ENCODE results near the gene NLRP8. TPM values are rescaled to one million over a fixed set of nuclear protein-coding genes. Genes with fewer than 3 reads are reported as not detected.

NLRP8 gene
- not detected for polyA plus RNA-seq
- long read RNA-seq, donor 1 = 0 reads
- long read RNA-seq, donor 2 = 0 reads
- long read RNA-seq, donor 3 = 0 reads
- long read RNA-seq, donor 4 = 0 reads
- long read RNA-seq, donor 5 = 0 reads
- long read RNA-seq, donor 6 = 0 reads
- long read RNA-seq, donor 7 = 0 reads
- long read RNA-seq, donor 8 = 0 reads
- long read RNA-seq, donor 9 = 0 reads
- long read RNA-seq, donor 10 = 0 reads
- long read RNA-seq, donor 11 = 0 reads

- no peak within 1 kb of the TSS for H3K4me3 ChIP-seq (ENCODE audit: low read length)
- H3K27ac ChIP-seq (ENCODE audit: low read length) = no peak within 1 kb of the TSS
- H3K36me3 ChIP-seq (ENCODE audit: control insufficient read depth, insufficient read depth, low read length) = no peaks in the 10 kb centered on the region
- no peak for DNase-seq
- H3K4me1 ChIP-seq (ENCODE audit: control insufficient read depth, insufficient read depth, low read length) = no peaks in the 10 kb centered on the region
- WGBS (ENCODE audit: insufficient coverage, low lambda C conversion rate) = 100% methylated on average over 1 of the region's 8 CpGs
- no peaks in the 10 kb centered on the region for H3K27me3 ChIP-seq (ENCODE audit: control insufficient read depth, insufficient read depth, low read length)
- H3K9me3 ChIP-seq (ENCODE audit: control insufficient read depth, low read depth, low read length) = no peaks in the 10 kb centered on the region
Measured at GRCh38 chr19:55947532-55947931, at the start of gene NLRP8. TSS of gene NLRP8 (plus strand) at chr19:55947832.

DNA sequence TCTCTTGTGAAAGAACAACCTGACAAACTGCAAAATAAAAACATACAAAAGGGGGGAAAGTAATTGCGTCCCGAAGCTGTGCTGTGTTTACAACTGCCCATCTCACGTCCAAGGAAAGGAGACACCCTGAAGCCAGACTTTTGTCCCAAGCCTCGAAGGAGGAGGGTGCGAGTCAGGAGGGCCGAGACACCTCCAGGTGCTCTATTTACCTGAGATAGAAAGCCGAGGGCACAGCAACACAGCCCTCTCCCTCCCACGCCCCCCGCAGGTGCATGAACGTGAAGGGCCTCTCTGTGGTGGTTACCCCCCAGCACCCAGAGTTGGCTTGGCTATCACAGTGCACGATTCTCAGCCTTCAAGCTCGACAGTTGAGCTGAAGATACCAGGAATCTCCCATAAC, 48.7 kb upstream of the NLRP8 start:
- H3K4me1 ChIP-seq (ENCODE audit: control insufficient read depth, insufficient read depth, low read length) = no peaks in the 10 kb centered on the region
- no peak overlapping the region for H3K4me3 ChIP-seq (ENCODE audit: low read length)
- DNase-seq = no peak
- H3K9me3 ChIP-seq (ENCODE audit: control insufficient read depth, low read depth, low read length) = no peaks in the 10 kb centered on the region
- H3K27me3 ChIP-seq (ENCODE audit: control insufficient read depth, insufficient read depth, low read length) = no peaks in the 10 kb centered on the region
- WGBS (ENCODE audit: insufficient coverage, low lambda C conversion rate) = no CpG with 5 or more reads among the region's 12 CpGs
- no peaks in the 10 kb centered on the region for H3K36me3 ChIP-seq (ENCODE audit: control insufficient read depth, insufficient read depth, low read length)
- H3K27ac ChIP-seq (ENCODE audit: low read length) = no peak overlapping the region

DNA sequence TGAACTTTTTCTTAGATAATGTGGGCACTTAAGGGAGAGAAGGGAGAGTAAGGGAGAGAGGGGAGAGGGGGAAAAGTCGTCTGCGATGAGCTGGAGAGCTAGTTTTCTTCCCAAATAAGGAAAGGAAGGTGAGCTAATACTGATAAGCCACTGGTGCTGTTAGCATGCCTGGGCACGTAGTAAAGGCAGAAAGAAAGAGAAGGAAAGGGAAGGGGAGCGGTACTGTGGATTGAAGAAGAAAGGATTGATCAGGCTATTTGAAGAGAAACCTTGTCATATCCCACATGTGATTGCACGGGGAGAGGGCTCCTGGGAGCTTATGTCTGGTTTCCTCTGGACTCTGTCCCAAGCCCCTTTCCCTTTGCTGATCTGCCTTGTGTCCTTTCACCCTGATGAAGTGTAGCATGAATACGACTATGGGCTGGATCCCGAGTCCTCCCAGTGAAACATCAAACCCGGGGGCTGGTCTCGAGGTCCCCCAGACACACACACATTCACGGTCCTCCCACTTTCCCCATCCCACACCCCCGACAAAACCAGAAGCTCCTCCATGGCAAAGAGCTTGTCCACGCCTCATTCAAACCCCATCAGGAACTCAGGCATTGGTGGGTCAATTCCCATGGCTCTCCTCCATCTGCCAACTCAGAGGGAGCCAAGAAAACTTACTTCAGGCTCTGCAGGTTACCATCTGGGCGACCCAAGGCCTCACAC, 46.1 kb upstream of the NLRP8 start:
- WGBS (ENCODE audit: insufficient coverage, low lambda C conversion rate) = 57% methylated on average over 2 of the region's 13 CpGs
- Histone ChIP-seq H3K36me3 (ENCODE audit: control insufficient read depth, insufficient read depth, low read length) (no peaks in the 10 kb centered on the region), H3K4me3 (ENCODE audit: low read length) (no peak overlapping the region), H3K27ac (ENCODE audit: low read length) (no peak overlapping the region), H3K9me3 (ENCODE audit: control insufficient read depth, low read depth, low read length) (no peaks in the 10 kb centered on the region), H3K27me3 (ENCODE audit: control insufficient read depth, insufficient read depth, low read length) (no peaks in the 10 kb centered on the region), H3K4me1 (ENCODE audit: control insufficient read depth, insufficient read depth, low read length) (no peaks in the 10 kb centered on the region)
- no peak for DNase-seq

DNA sequence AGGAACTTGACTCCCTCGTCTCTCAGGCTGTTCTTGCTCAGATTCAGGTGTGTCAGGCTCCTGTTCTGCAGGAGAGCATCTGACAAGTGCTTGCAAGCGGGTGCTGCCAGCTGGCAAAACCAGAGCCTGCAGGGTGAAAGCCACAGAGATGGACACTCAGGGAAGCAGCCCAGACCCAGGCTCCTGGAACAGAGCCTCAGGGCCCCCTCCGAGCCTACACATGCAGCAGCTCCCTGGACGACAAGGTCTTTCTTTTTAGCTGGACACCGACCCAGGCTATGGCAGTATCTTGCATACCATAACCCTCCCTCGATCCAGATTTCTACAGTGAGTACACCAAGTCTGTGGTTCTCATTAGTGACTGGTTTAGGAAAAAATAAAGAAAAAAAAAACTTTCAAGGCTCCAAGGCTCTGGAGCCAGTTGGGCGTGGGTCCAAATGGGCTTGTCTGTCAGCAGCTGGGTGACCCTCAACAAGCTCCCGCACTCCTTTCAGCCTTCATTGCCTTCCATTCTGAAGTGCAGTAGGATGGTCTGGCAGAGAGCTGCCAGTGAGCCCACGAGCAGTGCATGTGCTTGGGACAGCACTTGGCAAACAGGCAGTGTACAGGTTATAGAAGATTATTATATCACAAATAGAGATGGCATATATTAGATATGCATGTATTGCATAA, 45.4 kb upstream of the NLRP8 start:
- no peaks in the 10 kb centered on the region for H3K36me3 ChIP-seq (ENCODE audit: control insufficient read depth, insufficient read depth, low read length)
- DNase-seq = no peak
- H3K27ac ChIP-seq (ENCODE audit: low read length) = no peak overlapping the region
- no peaks in the 10 kb centered on the region for H3K27me3 ChIP-seq (ENCODE audit: control insufficient read depth, insufficient read depth, low read length)
- no peaks in the 10 kb centered on the region for H3K4me1 ChIP-seq (ENCODE audit: control insufficient read depth, insufficient read depth, low read length)
- H3K4me3 ChIP-seq (ENCODE audit: low read length) = no peak overlapping the region
- 80% methylated on average over 1 of the region's 9 CpGs for WGBS (ENCODE audit: insufficient coverage, low lambda C conversion rate)
- no peaks in the 10 kb centered on the region for H3K9me3 ChIP-seq (ENCODE audit: control insufficient read depth, low read depth, low read length)

GRCh38 chr19:55907286-55907685, 40.3 kb upstream of the NLRP8 start:
- no peaks in the 10 kb centered on the region for H3K27me3 ChIP-seq (ENCODE audit: control insufficient read depth, insufficient read depth, low read length)
- no peaks in the 10 kb centered on the region for H3K9me3 ChIP-seq (ENCODE audit: control insufficient read depth, low read depth, low read length)
- no peaks in the 10 kb centered on the region for H3K4me1 ChIP-seq (ENCODE audit: control insufficient read depth, insufficient read depth, low read length)
- no peaks in the 10 kb centered on the region for H3K36me3 ChIP-seq (ENCODE audit: control insufficient read depth, insufficient read depth, low read length)
- no CpG with 5 or more reads among the region's 7 CpGs for WGBS (ENCODE audit: insufficient coverage, low lambda C conversion rate)
- no peak for DNase-seq
- no peak overlapping the region for H3K4me3 ChIP-seq (ENCODE audit: low read length)
- H3K27ac ChIP-seq (ENCODE audit: low read length) = no peak overlapping the region

DNA sequence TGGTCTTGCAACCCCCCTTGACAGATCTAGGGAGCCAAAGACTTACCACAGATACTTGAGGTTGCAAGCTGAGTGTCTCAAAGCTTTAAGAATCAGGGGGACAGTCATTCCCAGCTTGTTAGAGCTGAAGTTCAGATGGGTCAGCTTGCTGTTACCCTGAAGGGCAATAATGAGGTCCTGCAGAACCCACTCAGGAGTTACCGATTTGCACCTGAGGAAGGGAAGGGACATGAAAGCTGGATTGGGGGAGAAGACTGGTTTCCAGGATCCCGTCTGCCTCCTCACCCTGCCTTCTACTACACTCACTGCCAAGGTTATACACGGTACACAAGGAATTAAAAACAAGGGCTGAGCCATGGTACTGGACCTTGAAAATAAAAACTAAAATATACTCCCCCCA, 39.9 kb upstream of the NLRP8 start:
- Histone ChIP-seq H3K9me3 (ENCODE audit: control insufficient read depth, low read depth, low read length) (no peaks in the 10 kb centered on the region), H3K36me3 (ENCODE audit: control insufficient read depth, insufficient read depth, low read length) (no peaks in the 10 kb centered on the region), H3K4me1 (ENCODE audit: control insufficient read depth, insufficient read depth, low read length) (no peaks in the 10 kb centered on the region), H3K27me3 (ENCODE audit: control insufficient read depth, insufficient read depth, low read length) (no peaks in the 10 kb centered on the region), H3K27ac (ENCODE audit: low read length) (no peak overlapping the region), H3K4me3 (ENCODE audit: low read length) (no peak overlapping the region)
- no CpG with 5 or more reads among the region's 3 CpGs for WGBS (ENCODE audit: insufficient coverage, low lambda C conversion rate)
- DNase-seq = no peak

DNA sequence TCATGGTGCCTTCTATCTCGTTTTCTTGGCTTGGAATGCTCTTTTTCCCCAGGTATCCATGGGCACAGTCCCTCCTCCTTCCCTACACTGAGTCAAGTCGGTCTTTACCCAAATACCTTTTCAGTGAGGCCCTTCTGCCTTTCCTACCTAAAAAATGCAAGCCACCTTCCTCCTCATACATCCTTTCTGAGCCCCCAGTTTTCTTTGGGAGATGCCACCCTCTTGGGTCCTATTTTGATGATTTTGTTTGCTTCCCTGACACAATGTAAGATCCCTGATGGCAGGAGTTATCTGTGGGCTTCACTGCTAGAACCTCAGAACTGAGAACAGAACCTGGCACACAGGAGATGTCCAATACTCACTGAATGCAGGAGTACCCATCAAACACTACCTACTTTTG, 37.8 kb upstream of the NLRP8 start:
- H3K27ac ChIP-seq (ENCODE audit: low read length) = no peak overlapping the region
- H3K36me3 ChIP-seq (ENCODE audit: control insufficient read depth, insufficient read depth, low read length) = no peaks in the 10 kb centered on the region
- H3K9me3 ChIP-seq (ENCODE audit: control insufficient read depth, low read depth, low read length) = no peaks in the 10 kb centered on the region
- DNase-seq = no peak
- no peaks in the 10 kb centered on the region for H3K27me3 ChIP-seq (ENCODE audit: control insufficient read depth, insufficient read depth, low read length)
- H3K4me1 ChIP-seq (ENCODE audit: control insufficient read depth, insufficient read depth, low read length) = no peaks in the 10 kb centered on the region
- WGBS (ENCODE audit: insufficient coverage, low lambda C conversion rate) = 33% methylated on average over 1 of the region's 2 CpGs
- no peak overlapping the region for H3K4me3 ChIP-seq (ENCODE audit: low read length)

DNA sequence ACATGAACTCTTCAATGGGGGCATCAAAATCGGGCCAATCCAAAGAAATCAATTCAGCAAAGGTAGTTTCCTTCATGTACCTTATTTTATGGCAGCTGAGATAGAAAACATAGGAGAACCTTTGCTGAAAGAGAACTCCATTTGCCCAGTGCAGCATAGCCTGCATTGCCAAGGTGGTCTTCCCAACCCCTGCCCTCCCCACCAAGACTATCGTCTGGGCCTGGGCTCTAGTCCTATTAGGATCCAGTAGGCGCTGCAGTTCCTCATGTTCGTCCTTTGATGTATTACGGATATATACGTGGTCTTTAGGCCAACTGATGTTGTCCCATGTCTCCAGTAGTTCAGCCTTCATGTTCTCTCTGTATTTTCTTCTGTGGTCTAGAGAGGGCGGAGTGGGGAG, 34.7 kb upstream of the NLRP8 start:
- no peak for DNase-seq
- no peaks in the 10 kb centered on the region for H3K36me3 ChIP-seq (ENCODE audit: control insufficient read depth, insufficient read depth, low read length)
- 75% methylated on average over 2 of the region's 7 CpGs for WGBS (ENCODE audit: insufficient coverage, low lambda C conversion rate)

DNA sequence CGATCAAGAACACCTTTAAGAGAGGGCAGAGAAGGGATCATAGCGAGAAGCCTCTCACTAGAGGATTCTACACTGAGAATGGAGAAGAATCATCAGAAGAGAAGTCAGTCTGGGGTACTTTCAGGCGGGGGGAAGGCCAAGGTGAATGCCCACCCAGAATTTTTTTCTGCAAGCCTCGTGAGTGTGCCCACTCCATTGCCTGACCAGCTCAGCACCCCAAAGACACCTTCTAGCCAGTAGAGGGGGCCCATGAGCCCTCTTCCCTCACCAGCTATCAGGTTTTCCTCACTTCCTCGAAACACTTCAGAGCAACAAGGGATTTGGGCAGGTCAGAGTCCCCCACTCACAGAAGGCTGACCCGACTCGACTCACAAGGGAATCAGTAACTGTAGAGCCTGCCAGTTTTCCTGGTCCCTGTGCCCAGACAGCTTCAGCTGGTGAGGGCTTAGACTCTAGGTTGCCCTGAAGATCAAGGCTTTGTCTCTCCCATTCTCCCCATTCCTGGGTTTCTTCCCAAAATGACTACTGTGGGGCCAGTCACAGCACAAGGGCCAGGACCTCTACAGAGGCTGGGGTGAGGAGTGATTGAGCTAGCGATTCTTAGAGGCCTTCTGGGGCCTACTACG, 33.9 kb upstream of the NLRP8 start:
- no peak for DNase-seq
- Histone ChIP-seq H3K27me3 (ENCODE audit: control insufficient read depth, insufficient read depth, low read length) (no peaks in the 10 kb centered on the region), H3K4me3 (ENCODE audit: low read length) (no peak overlapping the region), H3K4me1 (ENCODE audit: control insufficient read depth, insufficient read depth, low read length) (no peaks in the 10 kb centered on the region), H3K27ac (ENCODE audit: low read length) (no peak overlapping the region), H3K36me3 (ENCODE audit: control insufficient read depth, insufficient read depth, low read length) (no peaks in the 10 kb centered on the region), H3K9me3 (ENCODE audit: control insufficient read depth, low read depth, low read length) (no peaks in the 10 kb centered on the region)
- WGBS (ENCODE audit: insufficient coverage, low lambda C conversion rate) = 80% methylated on average over 2 of the region's 9 CpGs

More for the DNA sequence above, 34.7 kb upstream of the NLRP8 start:
- H3K9me3 ChIP-seq (ENCODE audit: control insufficient read depth, low read depth, low read length) = no peaks in the 10 kb centered on the region
- H3K4me1 ChIP-seq (ENCODE audit: control insufficient read depth, insufficient read depth, low read length) = no peaks in the 10 kb centered on the region
- no peak overlapping the region for H3K27ac ChIP-seq (ENCODE audit: low read length)
- no peak overlapping the region for H3K4me3 ChIP-seq (ENCODE audit: low read length)
- no peaks in the 10 kb centered on the region for H3K27me3 ChIP-seq (ENCODE audit: control insufficient read depth, insufficient read depth, low read length)

DNA sequence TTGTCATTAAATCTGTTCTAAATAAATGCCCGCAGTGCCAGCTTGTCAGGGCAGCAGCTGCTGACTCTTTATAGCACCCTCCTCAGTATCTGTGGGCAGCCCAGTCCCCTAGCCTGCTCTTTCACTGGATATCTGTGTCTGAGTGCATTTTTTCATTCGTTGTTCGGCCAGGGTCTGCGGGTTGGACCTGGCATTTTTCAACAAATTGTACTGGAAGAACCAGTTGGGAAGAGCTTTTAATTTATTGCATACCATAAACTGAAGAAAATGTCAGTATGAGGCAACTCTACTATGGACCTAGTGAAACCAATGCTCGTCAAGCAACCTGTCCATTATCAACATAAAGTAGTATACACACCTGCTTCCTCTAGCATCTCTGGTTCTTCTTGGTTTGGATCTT, 24.1 kb upstream of the NLRP8 start:
- Histone ChIP-seq H3K27ac (ENCODE audit: low read length) (no peak overlapping the region), H3K4me3 (ENCODE audit: low read length) (no peak overlapping the region), H3K4me1 (ENCODE audit: control insufficient read depth, insufficient read depth, low read length) (no peaks in the 10 kb centered on the region), H3K9me3 (ENCODE audit: control insufficient read depth, low read depth, low read length) (no peaks in the 10 kb centered on the region), H3K27me3 (ENCODE audit: control insufficient read depth, insufficient read depth, low read length) (no peaks in the 10 kb centered on the region), H3K36me3 (ENCODE audit: control insufficient read depth, insufficient read depth, low read length) (no peaks in the 10 kb centered on the region)
- DNase-seq = no peak
- 67% methylated on average over 3 of the region's 5 CpGs for WGBS (ENCODE audit: insufficient coverage, low lambda C conversion rate)
